H1 (cell line): ENCODE measurements around the gene TSPOAP1.

Source experiments
- CHD1 ChIP-seq: IDR thresholded peaks from 2 replicates; pipeline ENCODE4 v1.6.1; 2012; ENCODE audit warnings: low read depth, low read length, improper control_type of control experiment
- JUN ChIP-seq: IDR thresholded peaks from 2 replicates; pipeline ENCODE4 v1.6.1; 2011; ENCODE audit warnings: low read depth, mild to moderate bottlenecking, improper control_type of control experiment, low read length
- POLR2A ChIP-seq, 2 experiments: IDR thresholded peaks; 1 replicate in 1 of 2; 2 replicates in 1 of 2; pipeline ENCODE4 v1.6.1; 2011; ENCODE audit warnings: low read depth in 2 of 2, low read length in 2 of 2, mild to moderate bottlenecking in 2 of 2; ENCODE audit errors: control extremely low read depth in 1 of 2

- no peak for TF ChIP-seq POLR2A (IDR thresholded peaks at IDR 0.05; ENCODE audit: control extremely low read depth in 1 of 2, low read depth in 2 of 2, low read length in 2 of 2)
- TF ChIP-seq CHD1: no peak
- TF ChIP-seq JUN: no peak
These were observed 57.9 kb downstream of the TSPOAP1 start for GRCh38 chr17:58270476-58271215.
